Measurements from ENCODE around the gene SPAG6. TPM values are rescaled to one million over a fixed set of nuclear protein-coding genes. Genes with fewer than 3 reads are reported as not detected.
A peak's percentile ranks its signal among the peaks of the same experiment; 100 is the strongest.

SPAG6 gene
- total RNA-seq, 1 donor from 2014 or later, result 0.82 TPM

- peak; percentile 48 for DNase-seq
Observed at GRCh38 chr10:22321924-22322640, 23.2 kb upstream of the SPAG6 start.

GRCh38 chr10:22322641-22323160, 22.6 kb upstream of the SPAG6 start:
- DNase-seq, result no peak

GRCh38 chr10:22323538-22324305, 21.6 kb upstream of the SPAG6 start:
- no peak for DNase-seq

GRCh38 chr10:22324413-22324812, 20.9 kb upstream of the SPAG6 start:
- DNase-seq, result no peak

GRCh38 chr10:22324893-22325271, 20.4 kb upstream of the SPAG6 start:
- no peak for DNase-seq

- DNase-seq, result peak; percentile 85
Observed at GRCh38 chr10:22325272-22326144, 19.8 kb upstream of the SPAG6 start.

- DNase-seq, result no peak
Observed at GRCh38 chr10:22326145-22326702, 19.1 kb upstream of the SPAG6 start.

- no peak for DNase-seq
Observed at GRCh38 chr10:22329150-22329549, 16.1 kb upstream of the SPAG6 start.

GRCh38 chr10:22332116-22332692, 13.1 kb upstream of the SPAG6 start:
- no peak for DNase-seq

- DNase-seq, result no peak
Observed at GRCh38 chr10:22333167-22333974, 11.9 kb upstream of the SPAG6 start.

GRCh38 chr10:22333975-22334282, 11.4 kb upstream of the SPAG6 start:
- no peak for DNase-seq

GRCh38 chr10:22334414-22335172, 10.7 kb upstream of the SPAG6 start:
- peak; percentile 73 for DNase-seq

GRCh38 chr10:22335173-22335933, 9.9 kb upstream of the SPAG6 start:
- peak; percentile 76 for DNase-seq

- DNase-seq, result peak; percentile 49
Observed at GRCh38 chr10:22338185-22338900, 7.0 kb upstream of the SPAG6 start.

- no peak for DNase-seq
Observed at GRCh38 chr10:22338931-22339330, 6.4 kb upstream of the SPAG6 start.

GRCh38 chr10:22339761-22340328, 5.5 kb upstream of the SPAG6 start:
- DNase-seq, result no peak

- peak; percentile 93 for DNase-seq
Observed at GRCh38 chr10:22340329-22341189, 4.7 kb upstream of the SPAG6 start.

Measured in tongue (tissue), 2 donors.